Spleen (tissue), 11 donors: Measurements from ENCODE around the gene PFKM. TPM values are rescaled to one million over a fixed set of nuclear protein-coding genes. Genes with fewer than 3 reads are reported as not detected.
"Not testable (repeated sequence)": the region's sequence is repeated elsewhere in the genome, so short reads cannot be mapped to it uniquely, and the experiment has no call there.

Experiments
- DNase-seq: peaks from one replicate; pipeline ENCODE4 v3.0.0-alpha.2; 2020
- H3K27ac ChIP-seq, 8 donors: fragments of 200-600 bp; sonication (generic) in 7 of 8; 1 replicate in 4 of 8; 2 replicates in 4 of 8; pipeline versions ENCODE4 v1.5.0 to v1.8.0; 2016 to 2021; ENCODE audit warnings: inconsistent platforms in 4 of 8, mild to moderate bottlenecking in 4 of 8, moderate library complexity in 1 of 8
- H3K27me3 ChIP-seq, 7 donors: fragments of 200-600 bp; sonication (generic) in 6 of 7; replicated peaks in 1 of 7; 1 replicate in 4 of 7; 2 replicates in 3 of 7; pipeline versions ENCODE4 v1.5.0 to v1.8.0; 2016 to 2021; ENCODE audit warnings: inconsistent platforms in 3 of 7, mild to moderate bottlenecking in 1 of 7
- H3K36me3 ChIP-seq, 6 donors: fragments of 200-600 bp; sonication (generic) in 5 of 6; 1 replicate in 4 of 6; 2 replicates in 2 of 6; pipeline versions ENCODE4 v1.5.0 to v1.8.0; 2016 to 2021; ENCODE audit warnings: inconsistent platforms in 2 of 6
- H3K4me1 ChIP-seq, 6 donors: fragments of 200-600 bp; sonication (generic) in 5 of 6; 1 replicate in 3 of 6; 2 replicates in 3 of 6; pipeline versions ENCODE4 v1.5.0 to v1.8.0; 2016 to 2021; ENCODE audit warnings: inconsistent platforms in 3 of 6
- H3K4me3 ChIP-seq, 8 donors: fragments of 200-600 bp; sonication (generic) in 7 of 8; 1 replicate in 4 of 8; 2 replicates in 4 of 8; pipeline versions ENCODE4 v1.5.0 to v1.8.0; 2016 to 2021; ENCODE audit warnings: inconsistent platforms in 4 of 8, mild to moderate bottlenecking in 4 of 8, moderate library complexity in 2 of 8
- H3K9me3 ChIP-seq, 8 donors: fragments of 200-600 bp; sonication (generic) in 7 of 8; 1 replicate in 4 of 8; 2 replicates in 4 of 8; pipeline versions ENCODE4 v1.5.0 to v1.8.0; 2016 to 2021; ENCODE audit warnings: inconsistent platforms in 4 of 8
- CTCF ChIP-seq, 11 experiments: fragments of 200-600 bp in 7 of 11; fragments of 450-650 bp in 4 of 11; sonication (generic) in 4 of 11; IDR thresholded peaks in 8 of 11; conservative IDR thresholded peaks in 3 of 11; 1 replicate in 7 of 11; 2 replicates in 4 of 11; pipeline versions ENCODE4 v1.4.0 to v1.8.0; 2016 to 2021; ENCODE audit warnings: antibody characterized with exemption in 11 of 11, inconsistent platforms in 4 of 11, mild to moderate bottlenecking in 1 of 11
- POLR2A ChIP-seq, 3 donors: fragments of 450-650 bp; IDR thresholded peaks; one replicate each; pipeline ENCODE4 v1.5.1; 2017; ENCODE audit warnings: antibody characterized with exemption in 3 of 3, mild to moderate bottlenecking in 1 of 3
- POLR2AphosphoS5 ChIP-seq, 3 donors: sonication (generic); formaldehyde crosslinking; IDR thresholded peaks; one replicate each; pipeline ENCODE4 v1.5.1; 2017; ENCODE audit warnings: antibody characterized with exemption in 3 of 3
- WGBS, 5 donors: extraction: QIAGEN DNeasy Blood & Tissue Kit in 3 of 5; methylation state at CpG; one replicate each; pipeline versions ENCODE4 v1.1.5 to v1.1.7; 2013 to 2018; 5-methylcytosine and 5-hydroxymethylcytosine counted together
- intact Hi-C: fragments of 100-400 bp; cut with DNase I; formaldehyde crosslinking; loops from one replicate; pipeline ENCODE4 v1.15.0; 2023; ENCODE audit warnings: low total_unique reads
- polyA plus RNA-seq, 3 donors: library from polyadenylated mRNA; stranded (reverse); fragments of 200-250 nt; gene quantifications; one replicate each; pipeline ENCODE4 v1.2.1, GENCODE V29; 2013
- total RNA-seq, 7 donors: library from RNA; depleted of rRNA in 3 of 7; stranded (reverse); fragments of >200 nt in 3 of 7; fragmentation: NEBNext Ultra II Directional in 4 of 7; extraction: Animal tissue kit (Norgen Biotek cat#: 25700) in 4 of 7; gene quantifications; one replicate each; pipeline versions ENCODE4 v1.1.0 to v1.2.1, GENCODE V29; 2016 to 2021
- donor health status: healthy with polysubstance abuse.
- donor health status: DM: no; HTN: no; CAD: no; lungs with moderate emphysema.
- donor health status: DM: no; HTN: no; CAD: no.
- donor health status: Bipolar disorder and iron deficiency.
- donor health status: healthy.
- donor health status: DM: no; HTN: no; CAD: no.
- donor health status: DM: yes; HTN: yes; CAD: no.

The PFKM gene
- total and polyA plus RNA-seq, 10 donors, result 13.6 to 52.5 (median 30.7) TPM

GRCh38 chr12:48110691-48111311 is 8.4 kb upstream of the PFKM start:
- TF ChIP-seq POLR2A (IDR thresholded peaks at IDR 0.05) (no peak), CTCF (IDR thresholded peaks at IDR 0.05 in 8 of 11, conservative IDR thresholded peaks at IDR 0.05 in 3 of 11) (no peak), POLR2AphosphoS5 (IDR thresholded peaks at IDR 0.05) (no peak)
- no peak for DNase-seq
- intact Hi-C loops, result no loop called here
- Histone ChIP-seq H3K4me1 (peaks cover 8 to 15% (median 11%) of the 10 kb centered on the region in 6 donors), H3K4me3 (no peak overlapping the region), H3K9me3 (no peaks in the 10 kb centered on the region), H3K27me3 (no peaks in the 10 kb centered on the region), H3K27ac (no peak overlapping the region), H3K36me3 (no peaks in the 10 kb centered on the region)
- 79 to 88% (median 86%) methylated on average over 1 of the region's 1 CpG for WGBS, 5 donors

- H3K9me3 ChIP-seq, intact Hi-C loops, H3K4me3 ChIP-seq, H3K27me3 ChIP-seq, H3K27ac ChIP-seq, H3K36me3 ChIP-seq, DNase-seq: not testable (repeated sequence)
- H3K4me1 ChIP-seq, result peaks cover 8 to 14% (median 10%) of the 10 kb centered on the region in 6 donors
- 94 to 99% (median 97%) methylated on average over 5 of the region's 5 CpGs for WGBS, 5 donors
Measured at GRCh38 chr12:48111312-48111693, 7.9 kb upstream of the PFKM start.

GRCh38 chr12:48115957-48116356 is 3.2 kb upstream of the PFKM start:
- no peak overlapping the region for H3K27ac ChIP-seq
- no peaks in the 10 kb centered on the region for H3K36me3 ChIP-seq
- intact Hi-C loops, result no loop called here
- H3K4me3 ChIP-seq, result no peak overlapping the region
- peaks cover 5 to 26% (median 13%) of the 10 kb centered on the region in 6 donors for H3K4me1 ChIP-seq
- 72 to 92% (median 87%) methylated on average over 1 of the region's 1 CpG for WGBS, 5 donors
- TF ChIP-seq POLR2AphosphoS5 (IDR thresholded peaks at IDR 0.05), result no peak
- TF ChIP-seq POLR2A (IDR thresholded peaks at IDR 0.05), result no peak
- TF ChIP-seq CTCF (IDR thresholded peaks at IDR 0.05 in 8 of 11, conservative IDR thresholded peaks at IDR 0.05 in 3 of 11), result no peak
- no peaks in the 10 kb centered on the region for H3K27me3 ChIP-seq
- DNase-seq, result no peak
- no peaks in the 10 kb centered on the region for H3K9me3 ChIP-seq

DNA sequence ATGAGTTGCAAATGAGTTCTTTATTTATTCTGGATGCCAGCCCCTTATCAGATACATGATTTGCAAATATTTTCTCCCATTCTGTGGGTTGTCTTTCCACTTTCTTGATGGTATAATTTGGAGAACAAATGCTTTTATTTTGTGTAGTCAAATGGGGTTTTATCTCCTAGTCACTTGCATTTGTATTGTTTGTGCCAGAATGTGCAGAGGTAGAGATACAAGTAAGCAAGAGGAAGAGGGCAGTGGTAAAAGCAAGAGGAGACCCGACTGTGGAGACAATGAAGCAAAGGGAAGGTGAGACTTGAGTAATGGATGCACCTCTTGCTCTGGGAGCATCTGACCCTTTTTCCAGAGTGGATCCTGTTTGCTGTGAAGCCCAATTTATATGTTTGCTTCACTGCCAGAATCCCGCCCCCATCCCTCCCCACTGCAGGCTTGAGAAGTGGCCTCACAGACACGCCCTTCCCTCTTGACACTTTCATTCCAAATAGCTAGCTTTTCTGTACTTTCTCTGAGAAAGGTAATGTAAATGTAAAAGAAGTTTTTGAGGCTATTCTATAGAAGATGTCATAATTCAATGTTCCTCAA is 786 bp upstream of the PFKM start:
- DNase-seq, result no peak
- Histone ChIP-seq H3K36me3 (peaks cover 0 to 9% (median 3%) of the 10 kb centered on the region in 6 donors), H3K9me3 (no peaks in the 10 kb centered on the region), H3K4me1 (peaks cover 5 to 28% (median 13%) of the 10 kb centered on the region in 6 donors), H3K4me3 (peak overlapping the region in 6 of 8 donors; percentile 42 to 89 (median 70)), H3K27me3 (no peaks in the 10 kb centered on the region), H3K27ac (peak overlapping the region in 5 of 8 donors; percentile 35 to 72 (median 63))
- intact Hi-C loops, result no loop called here
- 40 to 59% (median 56%) methylated on average over 3 of the region's 3 CpGs for WGBS, 5 donors
- TF ChIP-seq POLR2AphosphoS5 (IDR thresholded peaks at IDR 0.05) (no peak), POLR2A (IDR thresholded peaks at IDR 0.05) (no peak), CTCF (IDR thresholded peaks at IDR 0.05 in 8 of 11, conservative IDR thresholded peaks at IDR 0.05 in 3 of 11) (no peak)
